GM12878 (cell line): ENCODE measurements around the gene SEC23IP. TPM values are rescaled to one million over a fixed set of nuclear protein-coding genes. Genes with fewer than 3 reads are reported as not detected.

ENCODE experiments used
- ATAC-seq: fragments of 200-7000 bp; cut with Tn5 transposase; 3 replicates; pipeline ENCODE4 v1.9.1; 2020; ENCODE audit warnings: mild to moderate bottlenecking, moderate library complexity
- BruUV-seq: library from RNA; stranded (reverse); fragments of 400-500 nt; replicated peaks from 2 replicates; lab custom pipeline; 2021; lab: Mats Ljungman, UMichigan
- CTCF ChIA-PET: fragments of 300-600 bp; sonication (Branson Sonifier 250); formaldehyde crosslinking; extraction: SDS; loops from one replicate; lab custom pipeline; 2021; ENCODE audit warnings: inconsistent platforms; lab: Yijun Ruan, JAX
- POLR2A ChIA-PET: fragments of 350-600 bp; formaldehyde crosslinking; extraction: SDS; loops from one replicate; lab custom pipeline; 2021; ENCODE audit warnings: inconsistent platforms; lab: Charles Lee
- RAD21 ChIA-PET: fragments of 300-600 bp; sonication (Branson Sonifier 250); formaldehyde crosslinking; loops from one replicate; lab custom pipeline; 2023; ENCODE audit warnings: antibody characterized with exemption; ENCODE audit not compliant: unreplicated experiment; lab: Charles Lee
- SMC1A ChIA-PET: fragments of 300-600 bp; sonication (Branson Sonifier 250); formaldehyde crosslinking; loops from one replicate; lab custom pipeline; 2023; ENCODE audit not compliant: unreplicated experiment, uncharacterized antibody; lab: Charles Lee
- DNase-seq: peaks from one replicate; pipeline ENCODE4 v3.0.0-alpha.2; 2011; ENCODE audit warnings: low read depth, low spot score
- FAIRE-seq: peaks from 3 replicates; lab custom pipeline; 2011; peaks lifted over from hg19 to GRCh38; lab: Jason Lieb, UNC
- H2AFZ ChIP-seq: 2 replicates; pipeline ENCODE4 v1.6.0; 2011; ENCODE audit warnings: low read depth, low read length, control low read depth; ENCODE audit not compliant: control insufficient read depth
- H3K27ac ChIP-seq: 2 replicates; pipeline ENCODE4 v1.5.1; 2011; ENCODE audit warnings: control low read depth; ENCODE audit not compliant: control insufficient read depth, insufficient read depth
- H3K27me3 ChIP-seq, 2 experiments: replicated peaks in 1 of 2; 2 replicates each; pipeline versions ENCODE4 v1.6.0 to v1.6.1; 2011; ENCODE audit warnings: low read length in 1 of 2; ENCODE audit not compliant: control insufficient read depth in 2 of 2, insufficient read depth in 2 of 2
- H3K36me3 ChIP-seq, 2 experiments: 2 replicates each; pipeline ENCODE4 v1.5.1; 2011; ENCODE audit warnings: low read length in 1 of 2; ENCODE audit not compliant: control insufficient read depth in 2 of 2, insufficient read depth in 2 of 2
- H3K4me1 ChIP-seq: 2 replicates; pipeline ENCODE4 v1.6.1; 2011; ENCODE audit warnings: mild to moderate bottlenecking, low read length, moderate library complexity, mixed read lengths; ENCODE audit not compliant: control insufficient read depth, insufficient read depth
- H3K4me2 ChIP-seq: 2 replicates; pipeline ENCODE4 v1.6.0; 2011; ENCODE audit warnings: control low read depth; ENCODE audit not compliant: control insufficient read depth, insufficient read depth
- H3K4me3 ChIP-seq: fragments of 200-600 bp; sonication (generic); 2 replicates; pipeline ENCODE4 v1.5.1; 2016
- H3K79me2 ChIP-seq: 2 replicates; pipeline ENCODE4 v1.6.0; 2011; ENCODE audit warnings: low read length; ENCODE audit not compliant: control insufficient read depth, insufficient read depth
- H3K9ac ChIP-seq: 2 replicates; pipeline ENCODE4 v1.8.0; 2011; ENCODE audit warnings: low read length, control low read depth, mixed read lengths; ENCODE audit not compliant: control insufficient read depth, insufficient read depth
- H3K9me3 ChIP-seq: replicated peaks from 3 replicates; pipeline ENCODE4 v1.5.1; 2011; ENCODE audit warnings: mild to moderate bottlenecking, low read length; ENCODE audit not compliant: control insufficient read depth, insufficient read depth
- H4K20me1 ChIP-seq: 2 replicates; pipeline ENCODE4 v1.6.0; 2011; ENCODE audit not compliant: control insufficient read depth, insufficient read depth
- HDAC6 ChIP-seq: fragments of 200-600 bp; sonication (generic); IDR thresholded peaks from one replicate; pipeline ENCODE4 v1.8.0; 2017; ENCODE audit warnings: antibody characterized with exemption; ENCODE audit not compliant: unreplicated experiment
- NBN ChIP-seq: fragments of 450-650 bp; IDR thresholded peaks from 2 replicates; pipeline ENCODE4 v1.6.1; 2016
- NFYB ChIP-seq: IDR thresholded peaks from 2 replicates; pipeline ENCODE4 v1.6.1; 2011; ENCODE audit warnings: low read depth, mild to moderate bottlenecking, low read length, improper control_type of control experiment, moderate library complexity; ENCODE audit not compliant: insufficient read depth
- RAD21 ChIP-seq: IDR thresholded peaks from 2 replicates; pipeline ENCODE4 v1.6.1; 2011; ENCODE audit warnings: mild to moderate bottlenecking, low read depth, low read length, moderate library complexity; ENCODE audit not compliant: insufficient read depth
- RFX5 ChIP-seq: IDR thresholded peaks from 2 replicates; pipeline ENCODE4 v1.6.1; 2011; ENCODE audit warnings: low read depth, low read length, improper control_type of control experiment
- SPI1 ChIP-seq: IDR thresholded peaks from 2 replicates; pipeline ENCODE4 v1.6.1; 2011; ENCODE audit warnings: low read depth, mild to moderate bottlenecking, low read length, moderate library complexity, borderline replicate concordance; ENCODE audit not compliant: insufficient read depth
- SREBF1 ChIP-seq: IDR thresholded peaks from 2 replicates; pipeline ENCODE4 v1.6.1; 2012; ENCODE audit warnings: mild to moderate bottlenecking, low read length
- WRNIP1 ChIP-seq: IDR thresholded peaks from 2 replicates; pipeline ENCODE4 v1.6.1; 2011; ENCODE audit warnings: low read depth, low read length, improper control_type of control experiment, borderline replicate concordance
- WGBS: methylation state at CpG from one replicate; pipeline ENCODE4 v1.1.6; 2016; ENCODE audit warnings: low lambda C conversion rate; ENCODE audit not compliant: insufficient replicate concordance, insufficient coverage; ENCODE audit errors: missing lambda C conversion rate; 5-methylcytosine and 5-hydroxymethylcytosine counted together
- in situ Hi-C: fragments of 300-500 bp; cut with MboI; formaldehyde crosslinking; loops from 9 replicates; pipeline ENCODE4 v1.14.3; 2018; ENCODE audit warnings: mixed read lengths
- intact Hi-C: fragments of 100-400 bp; cut with micrococcal nuclease; formaldehyde crosslinking; loops from one replicate; pipeline ENCODE4 v1.14.2; 2022; ENCODE audit not compliant: unreplicated experiment
- polyA plus RNA-seq, 11 experiments: library from polyadenylated mRNA; depleted of rRNA in 4 of 11; unstranded in 6 of 11; stranded (reverse) in 5 of 11; fragments of >200 nt; fragmentation: Nextera tagmentation in 4 of 11; fragmentation: Illumina TruSeq in 1 of 11; extraction: Ambion mirVana in 4 of 11; extraction: Trizol in 1 of 11; gene quantifications; 1 replicate in 1 of 11; 2 replicates in 10 of 11; pipeline versions ENCODE4 v1.2.1 to v1.2.3, GENCODE V29; 2011 to 2016; ENCODE audit warnings: inconsistent platforms in 2 of 11, missing spikeins in 2 of 11, low read depth in 1 of 11
- total RNA-seq, 4 experiments: library from RNA; depleted of rRNA in 3 of 4; stranded (reverse); fragments of >200 nt in 3 of 4; fragmentation: Illumina TruSeq in 1 of 4; extraction: Trizol in 1 of 4; gene quantifications; 2 replicates each; pipeline versions ENCODE4 v1.2.1 to v1.2.3, GENCODE V29; 2013 to 2021
- TF ChIP-seq, protein P1 (sequence below): fragments of 450-650 bp; IDR thresholded peaks from 2 replicates; pipeline ENCODE4 v1.6.1; 2014; ENCODE audit warnings: mild to moderate bottlenecking
- TF ChIP-seq, protein P2 (sequence below): fragments of 450-650 bp; IDR thresholded peaks from 2 replicates; pipeline ENCODE4 v1.6.1; 2017; ENCODE audit warnings: mild to moderate bottlenecking
- TF ChIP-seq, protein P3 (sequence below), 3 experiments: IDR thresholded peaks in 2 of 3; conservative IDR thresholded peaks in 1 of 3; 2 replicates each; pipeline ENCODE4 v1.5.1; 2011; ENCODE audit warnings: low read depth in 3 of 3, low read length in 3 of 3, mild to moderate bottlenecking in 3 of 3, control low read depth in 2 of 3, moderate library complexity in 2 of 3, inconsistent platforms in 1 of 3, mixed read lengths in 1 of 3; ENCODE audit not compliant: control insufficient read depth in 2 of 3, insufficient read depth in 1 of 3; ENCODE audit errors: extremely low read depth in 1 of 3
- TF ChIP-seq, protein P4 (sequence below): fragments of 450-650 bp; formaldehyde crosslinking; IDR thresholded peaks from 2 replicates; pipeline ENCODE4 v1.4.0; 2022; ENCODE audit warnings: mild to moderate bottlenecking, moderate library complexity

Gene SEC23IP
- total and polyA plus RNA-seq, 10 of the 15 experiments (the other 5 are each of a cell fraction or from before 2014, with no cell fraction given) = 15.1 to 82.5 (median 36.0) TPM

DNA sequence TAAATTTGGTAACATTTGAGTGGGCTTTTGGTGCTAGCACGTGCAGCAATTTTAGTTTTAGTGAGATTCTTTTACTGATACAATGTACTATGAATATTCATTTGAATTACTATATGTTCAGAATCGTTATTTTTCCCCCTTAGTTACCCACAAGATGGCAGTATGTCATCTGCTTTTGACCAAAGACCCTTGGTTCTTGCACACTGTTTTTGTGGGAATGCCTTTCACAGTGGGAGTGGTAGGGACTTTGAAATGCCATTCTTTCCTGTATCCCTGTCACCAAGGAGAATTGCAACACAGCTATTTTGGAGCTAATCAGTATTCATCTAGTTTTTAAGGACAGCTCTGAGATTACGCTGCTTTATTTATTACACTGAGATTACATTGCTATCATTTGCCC, 40.6 kb downstream of the SEC23IP start:
- H3K4me3 ChIP-seq = no peak overlapping the region
- H3K9ac ChIP-seq = no peak overlapping the region
- H2AFZ ChIP-seq = no peak overlapping the region
- FAIRE-seq (no peak), DNase-seq (no peak), ATAC-seq (no peak)
- H3K9me3 ChIP-seq = no peaks in the 10 kb centered on the region
- H4K20me1 ChIP-seq = no peaks in the 10 kb centered on the region
- H3K4me2 ChIP-seq = no peak overlapping the region
- SMC1A ChIA-PET = interaction anchor here (0.6 to 1.7 kb wide), 4 partner anchors 9 to 404 kb away, joined by 3 to 5 read pairs (median 4); no protein-coding TSS in a partner anchor
- peaks cover 2 to 33% of the 10 kb centered on the region in 2 experiments for H3K36me3 ChIP-seq
- no peaks in the 10 kb centered on the region for H3K79me2 ChIP-seq
- H3K27me3 ChIP-seq = no peaks in the 10 kb centered on the region
- RAD21 ChIA-PET = interaction anchor here (1.2 kb wide), 1 partner anchor 246 kb away, joined by 4 read pairs; no protein-coding TSS in a partner anchor
- H3K27ac ChIP-seq = no peak overlapping the region
- BruUV-seq = no TSS peak
- 46% methylated on average over 3 of the region's 3 CpGs for WGBS
- POLR2A ChIA-PET = no interaction called here
- CTCF ChIA-PET = interaction anchor here (0.6 kb wide), 2 partner anchors 14 to 22 kb away, joined by 3 to 7 read pairs; no protein-coding TSS in a partner anchor
- no peaks in the 10 kb centered on the region for H3K4me1 ChIP-seq
- intact Hi-C loops (loop anchor here (1.0 kb wide), 1 partner anchor 404 kb away; no protein-coding TSS in a partner anchor), in situ Hi-C loops (no loop called here)
- TF ChIP-seq HDAC6 (no peak), NBN (no peak), RAD21 (0 out of 2 replicates have a peak, but pooled peaks have one; percentile 27), RFX5 (no peak), WRNIP1 (no peak), SREBF1 (no peak), NFYB (no peak), SPI1 (no peak)
- TF ChIP-seq, protein P1, sequence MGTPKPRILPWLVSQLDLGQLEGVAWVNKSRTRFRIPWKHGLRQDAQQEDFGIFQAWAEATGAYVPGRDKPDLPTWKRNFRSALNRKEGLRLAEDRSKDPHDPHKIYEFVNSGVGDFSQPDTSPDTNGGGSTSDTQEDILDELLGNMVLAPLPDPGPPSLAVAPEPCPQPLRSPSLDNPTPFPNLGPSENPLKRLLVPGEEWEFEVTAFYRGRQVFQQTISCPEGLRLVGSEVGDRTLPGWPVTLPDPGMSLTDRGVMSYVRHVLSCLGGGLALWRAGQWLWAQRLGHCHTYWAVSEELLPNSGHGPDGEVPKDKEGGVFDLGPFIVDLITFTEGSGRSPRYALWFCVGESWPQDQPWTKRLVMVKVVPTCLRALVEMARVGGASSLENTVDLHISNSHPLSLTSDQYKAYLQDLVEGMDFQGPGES = no peak
- TF ChIP-seq, protein P2, sequence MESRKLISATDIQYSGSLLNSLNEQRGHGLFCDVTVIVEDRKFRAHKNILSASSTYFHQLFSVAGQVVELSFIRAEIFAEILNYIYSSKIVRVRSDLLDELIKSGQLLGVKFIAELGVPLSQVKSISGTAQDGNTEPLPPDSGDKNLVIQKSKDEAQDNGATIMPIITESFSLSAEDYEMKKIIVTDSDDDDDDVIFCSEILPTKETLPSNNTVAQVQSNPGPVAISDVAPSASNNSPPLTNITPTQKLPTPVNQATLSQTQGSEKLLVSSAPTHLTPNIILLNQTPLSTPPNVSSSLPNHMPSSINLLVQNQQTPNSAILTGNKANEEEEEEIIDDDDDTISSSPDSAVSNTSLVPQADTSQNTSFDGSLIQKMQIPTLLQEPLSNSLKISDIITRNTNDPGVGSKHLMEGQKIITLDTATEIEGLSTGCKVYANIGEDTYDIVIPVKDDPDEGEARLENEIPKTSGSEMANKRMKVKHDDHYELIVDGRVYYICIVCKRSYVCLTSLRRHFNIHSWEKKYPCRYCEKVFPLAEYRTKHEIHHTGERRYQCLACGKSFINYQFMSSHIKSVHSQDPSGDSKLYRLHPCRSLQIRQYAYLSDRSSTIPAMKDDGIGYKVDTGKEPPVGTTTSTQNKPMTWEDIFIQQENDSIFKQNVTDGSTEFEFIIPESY = no peak
- TF ChIP-seq, protein P3, sequence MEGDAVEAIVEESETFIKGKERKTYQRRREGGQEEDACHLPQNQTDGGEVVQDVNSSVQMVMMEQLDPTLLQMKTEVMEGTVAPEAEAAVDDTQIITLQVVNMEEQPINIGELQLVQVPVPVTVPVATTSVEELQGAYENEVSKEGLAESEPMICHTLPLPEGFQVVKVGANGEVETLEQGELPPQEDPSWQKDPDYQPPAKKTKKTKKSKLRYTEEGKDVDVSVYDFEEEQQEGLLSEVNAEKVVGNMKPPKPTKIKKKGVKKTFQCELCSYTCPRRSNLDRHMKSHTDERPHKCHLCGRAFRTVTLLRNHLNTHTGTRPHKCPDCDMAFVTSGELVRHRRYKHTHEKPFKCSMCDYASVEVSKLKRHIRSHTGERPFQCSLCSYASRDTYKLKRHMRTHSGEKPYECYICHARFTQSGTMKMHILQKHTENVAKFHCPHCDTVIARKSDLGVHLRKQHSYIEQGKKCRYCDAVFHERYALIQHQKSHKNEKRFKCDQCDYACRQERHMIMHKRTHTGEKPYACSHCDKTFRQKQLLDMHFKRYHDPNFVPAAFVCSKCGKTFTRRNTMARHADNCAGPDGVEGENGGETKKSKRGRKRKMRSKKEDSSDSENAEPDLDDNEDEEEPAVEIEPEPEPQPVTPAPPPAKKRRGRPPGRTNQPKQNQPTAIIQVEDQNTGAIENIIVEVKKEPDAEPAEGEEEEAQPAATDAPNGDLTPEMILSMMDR (IDR thresholded peaks at IDR 0.05 in 2 of 3, conservative IDR thresholded peaks at IDR 0.05 in 1 of 3; ENCODE audit: control insufficient read depth in 2 of 3, extremely low read depth in 1 of 3, insufficient read depth in 1 of 3, low read depth in 3 of 3, low read length in 3 of 3) = peak; percentile 12 to 39 (median 13); a peak in 2 of 6 replicates
- TF ChIP-seq, protein P4, sequence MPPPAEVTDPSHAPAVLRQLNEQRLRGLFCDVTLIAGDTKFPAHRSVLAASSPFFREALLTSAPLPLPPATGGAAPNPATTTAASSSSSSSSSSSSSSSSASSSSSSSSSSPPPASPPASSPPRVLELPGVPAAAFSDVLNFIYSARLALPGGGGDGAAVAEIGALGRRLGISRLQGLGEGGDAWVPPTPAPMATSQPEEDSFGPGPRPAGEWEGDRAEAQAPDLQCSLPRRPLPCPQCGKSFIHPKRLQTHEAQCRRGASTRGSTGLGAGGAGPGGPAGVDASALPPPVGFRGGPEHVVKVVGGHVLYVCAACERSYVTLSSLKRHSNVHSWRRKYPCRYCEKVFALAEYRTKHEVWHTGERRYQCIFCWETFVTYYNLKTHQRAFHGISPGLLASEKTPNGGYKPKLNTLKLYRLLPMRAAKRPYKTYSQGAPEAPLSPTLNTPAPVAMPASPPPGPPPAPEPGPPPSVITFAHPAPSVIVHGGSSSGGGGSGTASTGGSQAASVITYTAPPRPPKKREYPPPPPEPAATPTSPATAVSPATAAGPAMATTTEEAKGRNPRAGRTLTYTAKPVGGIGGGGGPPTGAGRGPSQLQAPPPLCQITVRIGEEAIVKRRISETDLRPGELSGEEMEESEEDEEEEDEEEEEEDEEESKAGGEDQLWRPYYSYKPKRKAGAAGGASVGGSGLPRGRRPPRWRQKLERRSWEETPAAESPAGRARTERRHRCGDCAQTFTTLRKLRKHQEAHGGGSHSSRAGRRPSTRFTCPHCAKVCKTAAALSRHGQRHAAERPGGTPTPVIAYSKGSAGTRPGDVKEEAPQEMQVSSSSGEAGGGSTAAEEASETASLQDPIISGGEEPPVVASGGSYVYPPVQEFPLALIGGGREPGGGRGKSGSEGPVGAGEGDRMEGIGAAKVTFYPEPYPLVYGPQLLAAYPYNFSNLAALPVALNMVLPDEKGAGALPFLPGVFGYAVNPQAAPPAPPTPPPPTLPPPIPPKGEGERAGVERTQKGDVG (CRISPR knock-in tag) = no peak
